OCI-LY1 (cell line): ENCODE data around the gene VTI1A.

ENCODE experiments used
- H2AFZ ChIP-seq: fragments of 200-600 bp; sonication (generic), shearing (Covaris generic); 2 replicates; pipeline ENCODE4 v1.6.0; 2014; ENCODE audit warnings: antibody characterized with exemption, mild to moderate bottlenecking, low read length
- H3F3A ChIP-seq: fragments of 200-600 bp; sonication (generic), shearing (Covaris generic); 2 replicates; pipeline ENCODE4 v1.6.0; 2014; ENCODE audit warnings: mild to moderate bottlenecking, antibody characterized with exemption, low read length, moderate library complexity; ENCODE audit not compliant: insufficient read depth
- H3K27ac ChIP-seq: fragments of 200-600 bp; sonication (generic); 2 replicates; pipeline ENCODE4 v1.5.1; 2014; ENCODE audit warnings: low read length, mixed run types, mild to moderate bottlenecking, low read depth; ENCODE audit not compliant: poor library complexity, severe bottlenecking
- H3K27me3 ChIP-seq: fragments of 200-600 bp; sonication (generic); 2 replicates; pipeline ENCODE4 v1.6.0; 2014; ENCODE audit warnings: antibody characterized with exemption, mild to moderate bottlenecking, low read length, moderate library complexity; ENCODE audit not compliant: insufficient read depth
- H3K36me3 ChIP-seq: fragments of 200-600 bp; sonication (generic); 2 replicates; pipeline ENCODE4 v1.6.1; 2014; ENCODE audit warnings: mild to moderate bottlenecking, antibody characterized with exemption, low read length, moderate library complexity, mixed read lengths; ENCODE audit not compliant: insufficient read depth
- H3K4me1 ChIP-seq: fragments of 200-600 bp; sonication (generic); 2 replicates; pipeline ENCODE4 v1.5.1; 2014; ENCODE audit warnings: mild to moderate bottlenecking, low read length, moderate library complexity; ENCODE audit not compliant: insufficient read depth, severe bottlenecking
- H3K4me2 ChIP-seq: fragments of 200-600 bp; sonication (generic), shearing (Covaris generic); 2 replicates; pipeline ENCODE4 v1.6.1; 2014; ENCODE audit warnings: low read length
- H3K4me3 ChIP-seq: fragments of 200-600 bp; sonication (generic); 2 replicates; pipeline ENCODE4 v1.5.1; 2014; ENCODE audit warnings: low read length, low read depth, mild to moderate bottlenecking, mixed read lengths; ENCODE audit not compliant: poor library complexity, severe bottlenecking
- H3K79me2 ChIP-seq: fragments of 200-600 bp; shearing (Covaris generic); 2 replicates; pipeline ENCODE4 v1.6.1; 2016; ENCODE audit warnings: mixed run types, low read length, mixed read lengths; ENCODE audit not compliant: insufficient read depth
- H3K9ac ChIP-seq: fragments of 200-600 bp; sonication (generic), shearing (Covaris generic); 2 replicates; pipeline ENCODE4 v1.6.1; 2014; ENCODE audit warnings: mild to moderate bottlenecking, low read length, mixed read lengths
- H3K9me2 ChIP-seq: fragments of 200-600 bp; sonication (generic), shearing (Covaris generic); 2 replicates; pipeline ENCODE4 v1.6.1; 2014; ENCODE audit warnings: low read depth, mild to moderate bottlenecking, low read length, mixed read lengths
- H3K9me3 ChIP-seq: fragments of 200-600 bp; shearing (Covaris generic); 2 replicates; pipeline ENCODE4 v1.6.1; 2014; ENCODE audit warnings: low read length, mixed read lengths
- H4K20me1 ChIP-seq: fragments of 200-600 bp; sonication (generic), shearing (Covaris generic); 2 replicates; pipeline ENCODE4 v1.6.0; 2016; ENCODE audit warnings: mild to moderate bottlenecking, low read length; ENCODE audit not compliant: insufficient read depth
- EZH2 ChIP-seq: fragments of 200-600 bp; sonication (generic), shearing (Covaris generic); IDR thresholded peaks from 2 replicates; pipeline ENCODE4 v1.8.0; 2017; ENCODE audit warnings: borderline replicate concordance, mixed run types, mild to moderate bottlenecking, antibody characterized with exemption, low read length, moderate library complexity, mixed read lengths
- TF ChIP-seq, protein P1 (sequence below): fragments of 200-600 bp; sonication (generic), shearing (Covaris generic); IDR thresholded peaks from 2 replicates; pipeline ENCODE4 v1.5.1; 2017; ENCODE audit warnings: mild to moderate bottlenecking, antibody characterized with exemption, low read length, moderate library complexity, mixed read lengths

The VTI1A gene

DNA sequence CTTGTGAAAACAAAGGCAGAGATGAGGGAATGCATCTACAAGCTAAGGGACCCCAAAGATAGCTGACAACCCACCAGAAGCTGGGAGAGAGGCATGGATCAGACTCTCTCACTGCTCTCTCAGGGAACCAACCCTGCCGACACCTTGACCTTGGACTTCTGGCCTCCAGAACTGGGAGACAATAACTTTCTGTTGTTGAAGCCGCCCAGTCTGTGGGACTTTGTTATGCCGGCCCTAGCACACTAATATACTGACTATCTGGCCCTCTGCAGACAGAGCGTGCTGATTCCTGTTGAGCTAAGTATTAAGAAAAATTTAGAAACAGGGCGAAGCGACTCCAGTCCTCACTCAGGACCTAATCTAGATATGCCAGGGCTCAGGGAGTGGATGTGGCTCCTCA lies 358.7 kb downstream of the VTI1A start:
- H3K9me3 ChIP-seq: no peaks in the 10 kb centered on the region
- no peaks in the 10 kb centered on the region for H4K20me1 ChIP-seq
- H3F3A ChIP-seq: no peaks in the 10 kb centered on the region
- H3K4me1 ChIP-seq: no peaks in the 10 kb centered on the region
- TF ChIP-seq EZH2: no peak
- TF ChIP-seq, protein P1, sequence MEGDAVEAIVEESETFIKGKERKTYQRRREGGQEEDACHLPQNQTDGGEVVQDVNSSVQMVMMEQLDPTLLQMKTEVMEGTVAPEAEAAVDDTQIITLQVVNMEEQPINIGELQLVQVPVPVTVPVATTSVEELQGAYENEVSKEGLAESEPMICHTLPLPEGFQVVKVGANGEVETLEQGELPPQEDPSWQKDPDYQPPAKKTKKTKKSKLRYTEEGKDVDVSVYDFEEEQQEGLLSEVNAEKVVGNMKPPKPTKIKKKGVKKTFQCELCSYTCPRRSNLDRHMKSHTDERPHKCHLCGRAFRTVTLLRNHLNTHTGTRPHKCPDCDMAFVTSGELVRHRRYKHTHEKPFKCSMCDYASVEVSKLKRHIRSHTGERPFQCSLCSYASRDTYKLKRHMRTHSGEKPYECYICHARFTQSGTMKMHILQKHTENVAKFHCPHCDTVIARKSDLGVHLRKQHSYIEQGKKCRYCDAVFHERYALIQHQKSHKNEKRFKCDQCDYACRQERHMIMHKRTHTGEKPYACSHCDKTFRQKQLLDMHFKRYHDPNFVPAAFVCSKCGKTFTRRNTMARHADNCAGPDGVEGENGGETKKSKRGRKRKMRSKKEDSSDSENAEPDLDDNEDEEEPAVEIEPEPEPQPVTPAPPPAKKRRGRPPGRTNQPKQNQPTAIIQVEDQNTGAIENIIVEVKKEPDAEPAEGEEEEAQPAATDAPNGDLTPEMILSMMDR: no peak
- H3K4me2 ChIP-seq: no peak overlapping the region
- no peak overlapping the region for H3K4me3 ChIP-seq
- H3K36me3 ChIP-seq: no peaks in the 10 kb centered on the region
- H3K27ac ChIP-seq: no peak overlapping the region
- H3K9ac ChIP-seq: no peak overlapping the region
- no peaks in the 10 kb centered on the region for H3K27me3 ChIP-seq
- no peak overlapping the region for H2AFZ ChIP-seq
- H3K9me2 ChIP-seq: no peaks in the 10 kb centered on the region
- H3K79me2 ChIP-seq: no peaks in the 10 kb centered on the region

DNA sequence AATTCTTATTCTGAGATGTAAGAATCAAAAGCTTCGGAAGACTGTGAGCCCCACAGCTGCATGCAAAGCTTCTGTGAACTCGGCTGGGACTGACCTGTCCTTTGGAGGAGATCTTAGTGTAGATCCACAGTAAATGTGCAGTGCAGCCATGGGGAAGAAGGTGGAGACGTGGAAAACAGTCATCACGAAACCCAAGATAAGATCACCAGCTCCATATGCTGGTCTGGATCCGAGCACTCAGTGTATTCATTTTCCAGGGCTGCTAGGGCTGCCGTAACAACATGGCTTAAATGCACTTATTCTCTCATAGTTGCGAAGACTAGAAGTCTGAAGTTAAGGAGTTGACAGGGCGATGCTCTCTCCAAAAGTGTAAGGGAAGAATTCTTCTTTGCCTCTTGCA lies 360.0 kb downstream of the VTI1A start:
- Histone ChIP-seq H3K4me1 (no peaks in the 10 kb centered on the region), H4K20me1 (no peaks in the 10 kb centered on the region), H3K9me3 (no peaks in the 10 kb centered on the region), H3K27ac (no peak overlapping the region), H3K9ac (no peak overlapping the region), H2AFZ (no peak overlapping the region), H3K36me3 (no peaks in the 10 kb centered on the region), H3F3A (no peaks in the 10 kb centered on the region), H3K4me3 (no peak overlapping the region), H3K79me2 (no peaks in the 10 kb centered on the region), H3K4me2 (no peak overlapping the region), H3K27me3 (no peaks in the 10 kb centered on the region), H3K9me2 (no peaks in the 10 kb centered on the region)
- TF ChIP-seq EZH2: no peak
- TF ChIP-seq, protein P1: no peak

DNA sequence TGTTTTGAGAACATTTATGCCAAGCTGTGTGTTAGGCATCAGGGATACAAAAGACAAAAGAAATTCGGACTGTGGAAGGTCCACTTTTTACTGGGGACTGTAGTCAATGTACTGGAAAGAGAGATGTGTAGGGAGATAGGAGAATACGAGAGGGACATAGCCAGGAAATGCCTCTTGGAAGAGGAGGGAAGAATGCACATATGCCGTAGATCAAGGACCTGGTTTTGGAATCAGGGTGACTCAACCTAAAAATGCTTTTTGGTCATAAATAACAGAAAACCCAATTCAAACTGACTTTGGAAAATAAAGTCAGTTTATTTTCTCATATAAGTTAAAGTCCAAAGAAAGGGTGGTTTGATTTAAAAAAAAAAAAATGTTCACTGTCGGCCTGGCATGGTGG lies 362.7 kb downstream of the VTI1A start:
- Histone ChIP-seq H3K4me1 (no peaks in the 10 kb centered on the region), H3K27me3 (no peaks in the 10 kb centered on the region), H3K9ac (no peak overlapping the region)

More for the DNA sequence above, 362.7 kb downstream of the VTI1A start:
- Histone ChIP-seq H3K9me2 (no peaks in the 10 kb centered on the region), H2AFZ (no peak overlapping the region), H4K20me1 (no peaks in the 10 kb centered on the region), H3F3A (no peaks in the 10 kb centered on the region), H3K9me3 (no peaks in the 10 kb centered on the region), H3K4me2 (no peak overlapping the region), H3K4me3 (no peak overlapping the region), H3K36me3 (no peaks in the 10 kb centered on the region), H3K79me2 (no peaks in the 10 kb centered on the region), H3K27ac (no peak overlapping the region)
- TF ChIP-seq, protein P1: no peak
- no peak for TF ChIP-seq EZH2
